Endothelial cell (in vitro differentiated cells): ENCODE measurements around the gene DPP10. TPM values are rescaled to one million over a fixed set of nuclear protein-coding genes. Genes with fewer than 3 reads are reported as not detected.

Experiments used
- DNase-seq: peaks from one replicate; pipeline ENCODE4 v3.0.0; 2021; ENCODE audit warnings: low spot score
- H3K27ac Mint-ChIP-seq: one replicate; pipeline ENCODE4 v1.8.0; 2021; ENCODE audit warnings: mixed read lengths, inconsistent platforms; ENCODE audit not compliant: unreplicated experiment
- H3K27me3 Mint-ChIP-seq: one replicate; pipeline ENCODE4 v1.8.0; 2021; ENCODE audit warnings: mild to moderate bottlenecking, moderate library complexity, mixed read lengths, inconsistent platforms; ENCODE audit not compliant: unreplicated experiment
- H3K36me3 Mint-ChIP-seq: one replicate; pipeline ENCODE4 v1.8.0; 2021; ENCODE audit warnings: mild to moderate bottlenecking, low read depth, mixed read lengths, inconsistent platforms; ENCODE audit not compliant: unreplicated experiment
- H3K4me1 Mint-ChIP-seq: one replicate; pipeline ENCODE4 v1.8.0; 2021; ENCODE audit warnings: mild to moderate bottlenecking, mixed read lengths, inconsistent platforms; ENCODE audit not compliant: unreplicated experiment
- H3K4me3 Mint-ChIP-seq: one replicate; pipeline ENCODE4 v1.8.0; 2021; ENCODE audit warnings: mild to moderate bottlenecking, mixed read lengths, inconsistent platforms; ENCODE audit not compliant: unreplicated experiment
- H3K9me3 Mint-ChIP-seq: one replicate; pipeline ENCODE4 v1.8.0; 2021; ENCODE audit warnings: mixed read lengths, inconsistent platforms; ENCODE audit not compliant: unreplicated experiment
- total RNA-seq: library from RNA; stranded (reverse); fragmentation: NEBNext Ultra II Directional; extraction: Animal tissue kit (Norgen Biotek cat#: 25700); gene quantifications from one replicate; pipeline ENCODE4 v1.2.1, GENCODE V29; 2021; ENCODE audit not compliant: unreplicated experiment
- TF ChIP-seq, protein P1 (sequence below): fragments of 200-600 bp; sonication (generic); IDR thresholded peaks from one replicate; pipeline ENCODE4 v1.5.0; 2021; ENCODE audit warnings: antibody characterized with exemption; ENCODE audit not compliant: unreplicated experiment

The DPP10 gene
- total RNA-seq, 1 donor from 2014 or later, result 3.3 TPM

DNA sequence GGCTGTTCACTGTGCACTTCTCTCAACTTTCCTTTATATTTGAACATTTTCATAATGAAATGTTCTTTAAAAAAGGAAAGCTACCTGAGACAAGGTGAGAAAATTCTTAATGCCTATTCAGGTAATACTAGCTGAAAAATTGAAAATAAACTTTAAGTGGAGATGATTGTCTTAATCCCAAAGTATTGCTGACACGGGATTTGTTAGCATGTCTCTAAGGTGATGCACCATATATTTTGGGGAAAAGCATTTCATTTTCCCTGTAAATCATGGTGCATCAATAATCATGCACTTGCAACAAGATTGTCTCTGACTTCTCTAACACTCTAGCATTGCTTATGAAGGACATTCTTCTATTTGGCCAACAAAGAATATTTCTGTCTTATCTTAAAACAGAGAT is 848.0 kb downstream of the DPP10 start:
- no peaks in the 10 kb centered on the region for H3K4me1 Mint-ChIP-seq
- H3K36me3 Mint-ChIP-seq, result no peaks in the 10 kb centered on the region
- no peak overlapping the region for H3K27ac Mint-ChIP-seq
- no peaks in the 10 kb centered on the region for H3K9me3 Mint-ChIP-seq
- TF ChIP-seq, protein P1, sequence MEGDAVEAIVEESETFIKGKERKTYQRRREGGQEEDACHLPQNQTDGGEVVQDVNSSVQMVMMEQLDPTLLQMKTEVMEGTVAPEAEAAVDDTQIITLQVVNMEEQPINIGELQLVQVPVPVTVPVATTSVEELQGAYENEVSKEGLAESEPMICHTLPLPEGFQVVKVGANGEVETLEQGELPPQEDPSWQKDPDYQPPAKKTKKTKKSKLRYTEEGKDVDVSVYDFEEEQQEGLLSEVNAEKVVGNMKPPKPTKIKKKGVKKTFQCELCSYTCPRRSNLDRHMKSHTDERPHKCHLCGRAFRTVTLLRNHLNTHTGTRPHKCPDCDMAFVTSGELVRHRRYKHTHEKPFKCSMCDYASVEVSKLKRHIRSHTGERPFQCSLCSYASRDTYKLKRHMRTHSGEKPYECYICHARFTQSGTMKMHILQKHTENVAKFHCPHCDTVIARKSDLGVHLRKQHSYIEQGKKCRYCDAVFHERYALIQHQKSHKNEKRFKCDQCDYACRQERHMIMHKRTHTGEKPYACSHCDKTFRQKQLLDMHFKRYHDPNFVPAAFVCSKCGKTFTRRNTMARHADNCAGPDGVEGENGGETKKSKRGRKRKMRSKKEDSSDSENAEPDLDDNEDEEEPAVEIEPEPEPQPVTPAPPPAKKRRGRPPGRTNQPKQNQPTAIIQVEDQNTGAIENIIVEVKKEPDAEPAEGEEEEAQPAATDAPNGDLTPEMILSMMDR, result no peak
- DNase-seq, result no peak
- H3K4me3 Mint-ChIP-seq, result no peak overlapping the region
- H3K27me3 Mint-ChIP-seq, result no peaks in the 10 kb centered on the region

DNA sequence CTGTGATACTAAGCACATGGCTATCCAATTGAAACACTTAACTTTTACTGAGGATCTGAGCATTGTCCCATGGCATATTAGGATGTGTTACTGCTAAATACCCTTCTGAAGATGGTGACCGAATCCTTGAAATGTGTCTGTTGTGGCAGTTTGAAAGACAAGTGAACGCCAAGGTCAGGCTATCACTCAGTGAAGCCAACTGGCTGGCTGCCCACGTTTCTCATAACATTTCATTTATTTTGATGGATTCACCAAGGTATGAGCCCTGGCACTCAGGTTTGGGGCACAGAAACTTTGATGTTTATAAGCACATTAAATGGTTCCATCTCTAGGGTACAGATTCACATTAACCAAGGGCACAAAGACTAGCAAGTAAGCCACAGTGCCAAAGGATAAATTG is 850.3 kb downstream of the DPP10 start:
- Mint-ChIP-seq H3K4me1 (no peaks in the 10 kb centered on the region), H3K9me3 (no peaks in the 10 kb centered on the region), H3K27me3 (no peaks in the 10 kb centered on the region), H3K4me3 (no peak overlapping the region), H3K36me3 (no peaks in the 10 kb centered on the region), H3K27ac (no peak overlapping the region)
- TF ChIP-seq, protein P1, result no peak
- DNase-seq, result no peak

DNA sequence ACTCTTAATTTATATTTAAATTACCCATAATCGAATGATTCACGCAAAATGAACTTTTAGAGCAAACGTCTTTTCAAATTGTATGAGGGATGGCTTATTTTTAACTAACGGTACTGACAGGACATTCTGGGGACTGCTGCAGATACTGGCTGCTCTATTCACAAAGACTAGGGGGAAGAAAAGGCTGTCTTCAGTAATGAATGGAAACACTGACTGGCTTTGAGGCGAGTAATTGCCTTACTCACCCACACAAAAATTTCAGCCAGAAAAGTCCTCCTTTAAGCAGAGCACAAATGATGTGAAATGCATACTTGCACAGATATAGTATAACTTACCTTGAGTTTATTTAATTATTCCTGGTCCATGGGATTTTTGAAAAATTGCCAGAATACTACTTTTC is 852.6 kb downstream of the DPP10 start:
- no peaks in the 10 kb centered on the region for H3K4me1 Mint-ChIP-seq
- no peak overlapping the region for H3K4me3 Mint-ChIP-seq

DNA sequence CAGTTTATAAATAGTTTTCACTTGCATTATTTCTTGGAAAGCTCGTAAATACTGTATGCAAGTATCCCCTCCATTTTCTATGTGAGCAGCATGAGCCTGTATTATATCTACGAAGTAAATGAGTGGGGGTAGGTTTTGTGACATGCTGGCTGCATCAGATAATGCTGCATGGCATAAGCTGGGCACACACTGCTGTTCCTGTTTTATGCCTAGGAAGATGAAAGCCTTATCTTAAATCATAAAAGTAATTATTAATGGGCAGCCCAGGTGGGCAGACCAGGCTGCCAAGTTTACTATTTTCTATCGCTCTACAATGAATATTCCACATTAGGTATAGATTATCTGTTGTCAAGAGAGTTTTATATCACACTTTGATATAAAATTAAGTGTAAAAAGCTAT is 854.6 kb downstream of the DPP10 start:
- Mint-ChIP-seq H3K27me3 (no peaks in the 10 kb centered on the region), H3K9me3 (no peaks in the 10 kb centered on the region), H3K36me3 (no peaks in the 10 kb centered on the region), H3K4me1 (no peaks in the 10 kb centered on the region), H3K27ac (no peak overlapping the region), H3K4me3 (no peak overlapping the region)
- TF ChIP-seq, protein P1, result no peak
- DNase-seq, result no peak

More for the DNA sequence above, 852.6 kb downstream of the DPP10 start:
- TF ChIP-seq, protein P1, result no peak
- Mint-ChIP-seq H3K36me3 (no peaks in the 10 kb centered on the region), H3K9me3 (no peaks in the 10 kb centered on the region), H3K27ac (no peak overlapping the region), H3K27me3 (no peaks in the 10 kb centered on the region)
- DNase-seq, result no peak

DNA sequence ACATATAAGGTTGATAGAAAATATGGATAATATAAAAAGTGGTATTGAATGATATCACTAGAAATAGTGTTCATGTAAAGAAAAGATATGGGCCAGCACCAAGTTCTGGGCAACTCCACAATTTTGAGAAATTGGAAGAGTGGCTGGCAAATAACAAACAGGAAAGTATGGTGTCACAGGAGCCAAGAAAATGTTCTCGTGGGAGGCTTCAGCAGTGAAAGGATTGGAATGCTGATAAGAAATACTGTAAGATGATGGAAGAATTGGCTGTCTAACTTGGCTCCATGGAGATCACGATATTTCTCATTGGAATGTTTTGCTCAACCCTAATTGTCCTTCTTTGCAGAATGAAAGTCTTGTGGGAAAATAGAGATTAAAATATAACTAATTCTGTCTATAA is 856.8 kb downstream of the DPP10 start:
- DNase-seq, result no peak
- TF ChIP-seq, protein P1, result no peak
- no peak overlapping the region for H3K27ac Mint-ChIP-seq
- H3K4me1 Mint-ChIP-seq, result no peaks in the 10 kb centered on the region
- no peaks in the 10 kb centered on the region for H3K27me3 Mint-ChIP-seq
- no peak overlapping the region for H3K4me3 Mint-ChIP-seq
- H3K36me3 Mint-ChIP-seq, result no peaks in the 10 kb centered on the region
- no peaks in the 10 kb centered on the region for H3K9me3 Mint-ChIP-seq
